Measurements from ENCODE around the gene LUC7L3.

DNA sequence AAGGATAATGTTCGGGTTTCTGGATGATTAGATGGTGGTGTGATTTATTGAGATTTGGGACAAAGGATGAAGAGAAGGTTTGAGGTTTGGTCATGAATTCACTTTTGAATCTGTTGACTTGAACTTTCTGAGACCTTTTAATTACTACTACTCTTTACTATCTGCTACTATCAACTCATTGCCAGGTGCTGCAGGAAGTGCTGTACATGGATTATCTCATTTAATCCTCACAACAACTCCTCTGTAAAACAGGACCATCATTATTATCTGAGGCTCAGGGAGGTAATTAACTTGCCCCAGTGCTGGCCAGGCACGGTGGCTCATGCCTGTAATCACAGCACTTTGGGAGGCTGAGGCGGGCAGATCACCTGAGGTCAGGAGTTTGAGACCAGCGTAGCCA lies 8.8 kb upstream of the LUC7L3 start:
- TF ChIP-seq EZH2 (IDR thresholded peaks at IDR 0.05; ENCODE audit: borderline replicate concordance, low read length): no peak
- no peak for TF ChIP-seq CTCF (IDR thresholded peaks at IDR 0.05; ENCODE audit: low read length)

Data from OCI-LY1 (cell line).